ENCODE measurements around the gene SGPP1.

Gene SGPP1

DNA sequence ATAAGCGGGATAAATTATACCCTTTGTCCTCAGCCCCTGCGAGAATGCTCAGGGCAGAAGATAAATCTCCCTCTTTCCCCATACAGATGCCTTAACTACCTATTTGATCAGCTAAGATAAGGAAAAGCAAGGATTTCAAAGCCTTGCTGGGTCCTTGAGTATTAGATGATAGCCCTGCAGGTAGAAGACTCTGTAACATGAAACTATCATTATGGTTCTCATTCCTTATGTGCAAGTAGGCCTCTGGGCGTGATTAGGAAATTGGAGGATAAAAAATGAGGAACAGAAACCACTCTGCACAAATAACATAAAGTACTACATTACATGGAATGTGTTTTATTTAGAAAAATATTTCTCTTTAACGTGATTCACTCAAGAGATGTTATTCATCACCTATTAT is 71.7 kb downstream of the SGPP1 start:
- DNase-seq (ENCODE audit: low read depth) = no peak
- TF ChIP-seq, protein P1, sequence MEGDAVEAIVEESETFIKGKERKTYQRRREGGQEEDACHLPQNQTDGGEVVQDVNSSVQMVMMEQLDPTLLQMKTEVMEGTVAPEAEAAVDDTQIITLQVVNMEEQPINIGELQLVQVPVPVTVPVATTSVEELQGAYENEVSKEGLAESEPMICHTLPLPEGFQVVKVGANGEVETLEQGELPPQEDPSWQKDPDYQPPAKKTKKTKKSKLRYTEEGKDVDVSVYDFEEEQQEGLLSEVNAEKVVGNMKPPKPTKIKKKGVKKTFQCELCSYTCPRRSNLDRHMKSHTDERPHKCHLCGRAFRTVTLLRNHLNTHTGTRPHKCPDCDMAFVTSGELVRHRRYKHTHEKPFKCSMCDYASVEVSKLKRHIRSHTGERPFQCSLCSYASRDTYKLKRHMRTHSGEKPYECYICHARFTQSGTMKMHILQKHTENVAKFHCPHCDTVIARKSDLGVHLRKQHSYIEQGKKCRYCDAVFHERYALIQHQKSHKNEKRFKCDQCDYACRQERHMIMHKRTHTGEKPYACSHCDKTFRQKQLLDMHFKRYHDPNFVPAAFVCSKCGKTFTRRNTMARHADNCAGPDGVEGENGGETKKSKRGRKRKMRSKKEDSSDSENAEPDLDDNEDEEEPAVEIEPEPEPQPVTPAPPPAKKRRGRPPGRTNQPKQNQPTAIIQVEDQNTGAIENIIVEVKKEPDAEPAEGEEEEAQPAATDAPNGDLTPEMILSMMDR (IDR thresholded peaks at IDR 0.05; ENCODE audit: low read depth, low read length, missing control alignments) = no peak
- in situ Hi-C loops (cut with HindIII; ENCODE audit: low sequenced_read_pairs) = no loop called here
- no peak overlapping the region for H3K4me3 ChIP-seq (ENCODE audit: low read depth, low read length)

- in situ Hi-C loops (cut with HindIII; ENCODE audit: low sequenced_read_pairs) = no loop called here
- DNase-seq (ENCODE audit: low read depth) = no peak
- TF ChIP-seq, protein P1 (IDR thresholded peaks at IDR 0.05; ENCODE audit: low read depth, low read length, missing control alignments) = no peak
- H3K4me3 ChIP-seq (ENCODE audit: low read depth, low read length) = no peak overlapping the region
Observed at GRCh38 chr14:63654936-63655335, 72.9 kb downstream of the SGPP1 start.

GRCh38 chr14:63654346-63654745 is 73.5 kb downstream of the SGPP1 start:
- no peak overlapping the region for H3K4me3 ChIP-seq (ENCODE audit: low read depth, low read length)
- in situ Hi-C loops (cut with HindIII; ENCODE audit: low sequenced_read_pairs) = no loop called here
- TF ChIP-seq, protein P1 (IDR thresholded peaks at IDR 0.05; ENCODE audit: low read depth, low read length, missing control alignments) = no peak
- no peak for DNase-seq (ENCODE audit: low read depth)

GRCh38 chr14:63652406-63652805 is 75.5 kb downstream of the SGPP1 start:
- no peak overlapping the region for H3K4me3 ChIP-seq (ENCODE audit: low read depth, low read length)
- TF ChIP-seq, protein P1 (IDR thresholded peaks at IDR 0.05; ENCODE audit: low read depth, low read length, missing control alignments) = no peak
- DNase-seq (ENCODE audit: low read depth) = no peak
- in situ Hi-C loops (cut with HindIII; ENCODE audit: low sequenced_read_pairs) = no loop called here

DNA sequence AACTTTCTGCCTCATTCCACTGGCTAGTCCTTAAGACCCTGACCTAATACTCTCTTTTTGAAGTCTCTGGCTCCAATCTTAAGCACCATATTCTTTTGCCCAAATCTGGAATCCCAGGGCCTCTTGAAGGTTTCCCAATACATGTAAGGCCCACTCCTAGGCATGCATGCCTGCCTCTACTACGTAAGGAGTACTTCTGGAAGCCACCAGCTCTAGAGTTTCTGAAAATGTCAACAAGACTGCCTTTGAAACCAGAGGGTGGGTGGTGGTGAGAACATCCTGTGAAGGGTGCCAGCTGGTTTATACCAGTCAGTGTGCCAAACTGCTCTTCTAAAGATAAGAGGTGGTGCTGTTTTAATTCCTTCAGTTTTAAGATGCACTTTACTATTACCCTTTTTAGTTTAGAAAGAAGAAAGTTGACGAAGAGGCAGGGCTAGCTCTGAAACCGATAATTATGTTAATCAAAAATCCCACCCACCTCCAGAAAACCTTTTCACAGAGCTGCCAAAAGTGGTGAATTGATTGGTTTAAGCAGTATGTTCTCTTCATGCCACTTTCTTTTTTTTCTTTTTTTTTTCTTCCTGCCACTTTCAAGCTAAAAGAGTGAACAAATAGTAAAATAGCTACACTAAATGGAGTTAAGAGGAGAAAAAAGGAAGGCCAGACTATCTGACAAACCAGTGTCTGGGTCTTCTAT is 77.5 kb downstream of the SGPP1 start:
- TF ChIP-seq, protein P1 (IDR thresholded peaks at IDR 0.05; ENCODE audit: low read depth, low read length, missing control alignments) = no peak
- DNase-seq (ENCODE audit: low read depth) = no peak
- in situ Hi-C loops (cut with HindIII; ENCODE audit: low sequenced_read_pairs) = no loop called here
- H3K4me3 ChIP-seq (ENCODE audit: low read depth, low read length) = no peak overlapping the region

DNA sequence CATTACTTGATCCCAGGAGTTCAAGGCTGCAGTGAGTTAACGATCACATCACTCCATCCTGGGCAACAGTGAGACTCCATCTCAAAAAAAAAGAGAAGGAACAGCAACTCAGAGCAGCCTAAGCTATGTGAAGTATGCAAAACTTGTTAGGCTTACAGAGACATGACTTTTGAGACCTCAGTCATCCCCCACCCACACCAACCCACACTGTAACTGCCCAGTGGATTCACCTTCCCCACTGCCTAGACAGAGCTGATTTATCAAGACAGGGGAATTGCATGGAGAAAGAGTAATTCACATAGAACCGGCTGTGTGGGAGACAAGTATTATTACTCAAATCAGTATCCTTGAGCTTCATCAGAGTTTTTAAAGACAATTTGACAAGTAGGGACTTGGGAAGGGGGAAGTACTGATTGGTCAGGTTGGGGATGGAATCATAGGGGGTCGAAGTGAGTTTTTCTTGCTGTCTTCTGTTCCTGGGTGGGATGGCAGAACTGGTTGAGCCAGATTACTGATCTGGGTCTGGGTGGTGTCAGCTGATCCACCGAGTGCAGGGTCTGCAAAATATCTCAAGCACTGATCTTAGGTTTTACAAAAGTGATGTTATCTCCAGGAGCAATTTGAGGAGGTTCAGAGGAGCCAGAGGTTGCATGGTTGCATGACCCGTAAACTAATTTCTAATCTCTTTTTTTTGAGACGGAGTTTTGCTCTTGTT is 80.0 kb downstream of the SGPP1 start:
- in situ Hi-C loops (cut with HindIII; ENCODE audit: low sequenced_read_pairs) = no loop called here
- H3K4me3 ChIP-seq (ENCODE audit: low read depth, low read length) = no peak overlapping the region
- TF ChIP-seq, protein P1 (IDR thresholded peaks at IDR 0.05; ENCODE audit: low read depth, low read length, missing control alignments) = no peak
- no peak for DNase-seq (ENCODE audit: low read depth)
